NCI-H345 treated with DMSO at 0.1 percent for 48 hours (cell line): ENCODE results near the gene ITGA3.

Experiments
- DNase-seq: peaks from one replicate; lab custom pipeline; 2025; ENCODE audit not compliant: unreplicated experiment; lab: John Stamatoyannopoulos, UW

ITGA3 gene

DNA sequence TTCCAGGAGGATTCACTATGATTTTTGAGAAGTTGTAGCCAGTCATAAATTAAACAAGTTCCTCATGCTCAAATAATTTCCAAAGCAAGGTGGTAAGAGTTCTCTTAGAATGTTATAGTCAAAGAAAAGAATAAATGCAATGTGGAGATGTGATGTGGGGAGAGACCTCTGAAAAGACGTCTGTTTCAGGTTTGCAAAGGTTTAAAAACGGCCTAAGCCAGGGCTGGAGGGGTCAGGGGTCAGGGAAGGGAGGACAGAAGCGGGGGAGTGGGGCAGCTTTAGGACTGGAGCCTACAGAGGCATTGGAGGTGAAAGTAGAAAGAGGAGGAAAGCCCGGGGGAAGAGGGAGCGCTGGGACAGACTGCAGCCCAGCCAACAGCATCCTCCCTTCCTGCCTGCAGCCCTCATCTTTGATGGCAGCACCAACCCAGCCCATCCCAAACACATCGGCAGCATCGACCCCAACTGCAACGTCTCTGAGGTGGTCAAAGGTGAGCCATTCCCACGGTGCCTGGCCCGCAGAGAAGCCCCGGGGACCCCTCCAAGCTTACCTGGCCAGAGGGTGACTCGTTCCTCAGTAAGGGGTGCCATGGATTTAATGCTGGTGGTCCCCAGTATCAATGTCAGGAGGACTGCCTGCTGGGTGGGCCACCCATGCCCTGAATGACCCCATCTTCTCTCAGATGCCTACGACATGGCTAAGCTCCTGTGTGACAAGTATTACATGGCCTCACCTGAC lies 50.7 kb downstream of the ITGA3 start:
- no peak for DNase-seq

DNA sequence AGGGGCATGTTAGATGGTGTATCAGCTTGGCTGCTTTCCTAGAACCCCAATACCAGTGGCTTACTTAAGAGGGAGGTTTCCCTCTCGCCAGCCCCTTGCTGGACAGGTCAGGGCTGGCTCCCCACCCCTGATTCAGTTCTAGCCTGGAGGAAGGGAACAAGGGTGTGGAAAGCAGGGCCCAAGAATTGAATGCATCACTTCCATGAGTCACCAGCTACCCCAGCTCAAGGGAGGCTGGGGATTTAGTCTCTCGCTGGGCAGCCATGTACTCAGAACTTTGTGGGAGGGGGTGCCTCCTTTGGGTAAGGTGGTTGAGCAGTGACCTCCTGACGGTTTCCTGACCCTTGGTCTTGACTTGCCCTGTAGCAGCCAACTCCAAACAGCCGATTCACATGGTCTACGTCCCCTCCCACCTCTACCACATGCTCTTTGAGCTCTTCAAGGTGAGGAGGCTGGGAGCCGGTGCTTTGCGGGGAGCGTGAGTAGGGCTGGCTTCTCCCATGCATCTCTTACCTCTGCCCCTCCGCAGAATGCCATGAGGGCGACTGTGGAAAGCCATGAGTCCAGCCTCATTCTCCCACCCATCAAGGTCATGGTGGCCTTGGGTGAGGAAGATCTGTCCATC lies 52.0 kb downstream of the ITGA3 start:
- DNase-seq, result no peak

DNA sequence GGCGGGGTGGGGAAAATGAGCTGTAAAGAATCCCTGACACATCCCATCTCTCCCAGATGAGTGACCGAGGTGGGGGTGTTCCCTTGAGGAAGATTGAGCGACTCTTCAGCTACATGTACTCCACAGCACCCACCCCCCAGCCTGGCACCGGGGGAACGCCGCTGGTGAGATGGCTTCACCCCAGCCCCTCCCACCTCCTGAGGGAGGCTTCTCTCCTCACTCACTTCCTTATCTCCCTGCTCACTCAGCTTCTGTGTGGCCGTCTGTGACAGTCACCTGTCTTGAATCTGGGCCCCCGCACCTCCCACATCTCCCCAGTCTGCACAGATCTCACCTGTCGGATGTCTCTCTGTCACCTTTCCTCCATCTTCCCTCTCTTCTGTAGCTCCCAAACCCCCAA lies 52.6 kb downstream of the ITGA3 start:
- no peak for DNase-seq

DNA sequence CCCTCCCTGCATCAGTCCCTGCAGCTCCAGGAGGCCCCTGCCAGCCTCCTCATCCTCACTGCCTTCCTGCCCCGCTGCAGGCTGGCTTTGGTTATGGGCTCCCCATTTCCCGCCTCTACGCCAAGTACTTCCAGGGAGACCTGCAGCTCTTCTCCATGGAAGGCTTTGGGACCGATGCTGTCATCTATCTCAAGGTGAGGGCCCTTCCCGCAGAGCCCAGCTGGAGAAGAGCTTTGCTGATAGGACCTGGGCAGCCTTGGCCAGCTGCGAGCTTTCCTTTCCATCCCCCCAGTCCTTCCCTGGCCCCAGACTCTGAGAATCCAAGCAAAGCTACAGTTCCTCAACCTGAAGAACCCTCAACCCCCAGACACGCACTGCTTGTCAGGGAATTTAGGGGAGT lies 53.3 kb downstream of the ITGA3 start:
- no peak for DNase-seq

DNA sequence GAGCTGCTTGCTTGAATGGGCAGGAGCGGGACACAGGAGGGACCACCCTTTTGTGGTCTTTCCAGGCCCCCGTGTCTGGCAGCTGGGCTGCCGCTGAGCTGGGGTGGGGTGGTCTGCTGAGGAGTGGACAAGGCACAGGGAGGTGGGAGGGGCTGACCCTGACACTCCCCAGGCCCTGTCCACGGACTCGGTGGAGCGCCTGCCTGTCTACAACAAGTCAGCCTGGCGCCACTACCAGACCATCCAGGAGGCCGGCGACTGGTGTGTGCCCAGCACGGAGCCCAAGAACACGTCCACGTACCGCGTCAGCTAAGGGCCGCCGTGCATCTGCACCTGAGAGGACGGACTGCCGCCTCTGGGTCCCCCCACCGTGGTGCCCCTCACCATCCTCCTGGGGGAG lies 53.9 kb downstream of the ITGA3 start:
- no peak for DNase-seq

DNA sequence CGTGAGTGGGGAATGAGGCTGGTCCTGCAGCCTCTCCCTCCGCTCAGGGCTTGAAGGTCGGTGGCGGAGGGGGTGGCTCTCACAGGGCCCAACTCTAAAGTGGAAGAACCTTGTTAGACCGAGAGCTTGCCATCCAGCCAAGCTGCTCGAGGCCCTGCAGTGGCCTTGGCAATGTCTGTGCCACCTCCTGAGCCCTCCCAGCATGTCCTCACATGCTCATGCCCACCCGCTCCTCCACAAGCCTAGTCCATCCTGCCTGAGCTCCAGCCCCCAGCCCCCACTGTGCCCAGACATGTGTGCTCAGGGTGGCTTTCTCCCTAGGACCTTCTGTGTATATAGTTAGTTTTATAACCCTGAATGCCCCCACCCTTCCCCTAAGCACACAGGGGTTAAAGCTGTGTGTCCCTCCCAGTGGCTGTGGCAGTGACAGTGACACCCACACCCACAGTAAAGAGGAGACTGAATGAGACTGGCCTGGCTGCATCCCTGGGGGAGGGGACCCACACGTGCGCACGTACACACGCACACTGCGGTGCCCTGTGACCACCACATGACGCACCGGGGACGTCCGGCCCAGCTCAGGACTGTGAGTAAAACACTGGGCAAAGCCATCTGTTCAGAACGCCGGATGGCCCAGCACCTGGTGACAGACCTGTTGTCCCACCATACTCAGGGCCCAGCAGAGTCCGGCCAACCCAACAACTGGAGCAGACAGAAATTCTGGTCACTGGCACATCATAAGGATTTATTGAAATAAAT lies 54.9 kb downstream of the ITGA3 start:
- DNase-seq, result no peak

DNA sequence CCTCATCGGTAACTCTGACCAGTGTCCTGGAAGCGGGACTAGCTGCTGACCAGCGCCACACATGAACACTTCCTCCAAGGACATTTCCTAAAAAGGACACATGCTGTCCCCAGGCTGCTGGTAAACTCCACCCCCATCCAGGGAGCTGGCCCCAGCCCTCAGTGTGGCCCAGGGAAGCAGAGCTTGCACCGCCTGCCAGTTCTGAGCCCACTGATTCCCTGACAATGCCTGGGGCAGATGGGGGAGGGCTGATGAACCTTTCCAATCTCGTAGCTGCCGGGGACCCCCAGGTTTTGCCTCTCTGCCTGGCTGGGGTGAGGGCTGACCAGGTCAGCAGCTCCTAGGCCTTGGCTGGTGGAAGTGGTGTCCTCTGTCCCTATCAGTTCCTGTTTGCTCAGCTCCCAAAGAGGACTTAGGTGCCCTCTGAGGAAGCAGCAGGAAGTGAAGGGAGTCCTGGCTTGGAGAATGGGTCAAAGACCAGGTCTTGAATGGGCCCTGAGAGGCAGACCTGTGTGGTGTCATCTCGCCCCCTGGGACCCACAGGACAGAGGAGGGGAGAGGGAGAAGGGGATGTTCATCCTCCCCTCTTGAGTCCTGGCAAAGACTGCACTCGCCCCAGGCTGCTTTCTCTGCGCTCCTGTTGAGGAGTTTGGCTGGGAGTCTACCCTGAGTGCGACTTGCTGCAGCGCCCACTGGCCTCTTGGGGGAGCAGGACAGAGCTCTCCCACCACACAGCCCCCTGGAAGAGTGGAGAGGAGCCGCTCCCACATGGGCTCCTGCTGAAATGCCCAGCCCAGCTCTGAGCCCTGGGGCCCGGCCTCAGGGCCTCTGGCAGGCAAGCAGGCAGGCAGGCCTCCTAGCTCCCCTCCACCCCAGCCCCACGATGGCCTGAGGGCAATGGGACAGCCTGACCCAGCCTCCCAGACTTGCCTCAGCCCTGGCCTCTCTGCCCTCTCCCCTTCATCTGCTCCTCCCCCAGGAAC lies 56.1 kb downstream of the ITGA3 start:
- DNase-seq, result no peak

DNA sequence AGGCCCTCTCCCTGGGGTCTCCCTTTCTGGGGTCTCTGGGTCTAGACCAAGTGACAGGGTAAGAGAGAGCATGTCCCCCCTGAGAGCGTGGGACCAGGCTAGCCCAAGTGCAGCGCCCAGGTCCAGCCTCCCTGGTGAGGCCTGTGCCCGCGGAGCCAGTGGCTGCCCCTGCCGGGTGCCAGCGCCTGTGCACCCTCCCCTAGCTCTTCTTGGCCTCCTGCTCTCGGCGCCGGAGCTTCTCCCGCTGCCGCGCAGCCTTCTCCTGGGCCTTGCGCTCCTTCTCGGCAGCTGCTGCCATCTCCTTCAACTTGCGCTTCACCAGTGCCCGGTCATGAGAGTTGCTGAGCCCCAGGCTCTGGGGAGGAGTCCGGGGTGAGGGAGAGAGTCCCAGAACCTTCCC lies 56.8 kb downstream of the ITGA3 start:
- DNase-seq, result no peak

DNA sequence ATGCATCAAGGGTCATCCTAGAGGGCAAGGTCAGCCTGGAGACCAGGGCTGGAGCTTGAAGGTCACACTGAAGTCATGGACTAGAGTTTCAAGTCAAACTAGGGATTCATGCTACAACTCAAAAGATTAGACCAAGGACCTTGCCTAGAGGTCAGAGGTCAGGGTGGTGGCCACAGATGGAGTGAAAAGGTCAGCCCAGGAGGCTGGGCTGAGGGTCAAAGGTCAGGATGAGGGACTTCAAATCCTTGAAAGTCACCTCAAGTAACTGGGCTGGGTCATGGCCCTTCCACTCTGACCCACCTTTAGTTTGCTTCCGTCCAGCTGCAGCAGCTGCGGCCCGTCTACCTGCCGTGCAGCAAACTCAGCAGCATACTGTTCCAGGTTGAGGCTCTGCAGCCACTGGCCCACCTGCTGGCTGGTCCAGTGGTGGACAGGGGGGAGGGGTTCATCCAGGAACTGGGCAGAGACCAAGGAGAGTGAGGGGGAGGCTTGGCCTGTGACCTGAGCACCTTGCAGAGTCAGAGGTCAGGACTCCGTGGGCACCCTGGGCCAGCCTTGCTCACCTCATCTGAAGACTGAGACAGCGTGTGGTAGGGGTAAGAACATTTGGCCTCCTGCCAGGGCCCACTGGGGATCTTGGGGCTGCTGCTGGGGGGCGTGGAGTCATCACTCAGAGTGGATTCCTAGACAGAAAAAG lies 57.9 kb downstream of the ITGA3 start:
- DNase-seq, result no peak

DNA sequence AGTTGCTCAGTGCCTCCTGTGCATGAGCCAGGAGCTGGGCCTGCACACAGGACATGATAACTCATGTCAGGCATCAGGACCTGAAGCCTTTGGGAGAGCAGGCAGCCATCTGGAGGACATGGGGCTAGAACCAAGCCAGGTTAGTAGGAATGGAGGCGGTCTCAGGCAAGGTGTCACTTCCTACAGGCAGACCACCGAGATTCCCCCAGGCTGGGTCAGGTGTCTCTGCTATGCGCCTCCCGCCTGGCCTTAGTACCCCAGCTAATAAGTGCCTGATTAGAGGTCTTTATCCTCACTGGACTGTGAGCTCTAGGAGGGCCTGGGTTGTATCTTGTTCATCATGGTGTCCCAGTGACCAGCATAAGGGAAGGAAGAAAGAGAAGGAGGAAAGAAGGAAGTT lies 58.5 kb downstream of the ITGA3 start:
- DNase-seq, result no peak

DNA sequence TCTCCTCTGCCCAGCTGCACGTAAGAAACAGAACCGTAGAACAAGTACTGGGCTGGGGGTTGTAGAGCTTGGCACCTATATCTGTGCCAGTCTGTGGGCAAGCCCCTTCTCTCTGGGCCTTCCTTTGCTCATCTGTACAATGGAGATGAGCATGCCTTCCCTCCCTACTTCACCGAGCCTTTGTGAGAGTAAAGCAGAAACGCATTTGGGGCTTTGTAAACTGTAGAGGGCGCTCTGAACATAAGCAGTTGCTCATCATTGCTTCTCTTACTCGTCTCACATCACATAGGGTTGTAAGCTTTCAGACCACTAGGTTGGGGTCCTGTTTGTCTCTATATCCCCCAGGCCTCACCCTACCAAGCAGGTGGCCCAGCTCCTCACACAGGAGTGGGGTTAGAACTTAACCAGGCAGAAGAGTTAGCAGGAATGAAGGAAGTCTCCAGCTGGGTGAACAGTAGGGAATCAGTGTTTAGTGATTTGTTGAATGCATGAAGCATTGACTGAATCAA lies 59.0 kb downstream of the ITGA3 start:
- no peak for DNase-seq

DNA sequence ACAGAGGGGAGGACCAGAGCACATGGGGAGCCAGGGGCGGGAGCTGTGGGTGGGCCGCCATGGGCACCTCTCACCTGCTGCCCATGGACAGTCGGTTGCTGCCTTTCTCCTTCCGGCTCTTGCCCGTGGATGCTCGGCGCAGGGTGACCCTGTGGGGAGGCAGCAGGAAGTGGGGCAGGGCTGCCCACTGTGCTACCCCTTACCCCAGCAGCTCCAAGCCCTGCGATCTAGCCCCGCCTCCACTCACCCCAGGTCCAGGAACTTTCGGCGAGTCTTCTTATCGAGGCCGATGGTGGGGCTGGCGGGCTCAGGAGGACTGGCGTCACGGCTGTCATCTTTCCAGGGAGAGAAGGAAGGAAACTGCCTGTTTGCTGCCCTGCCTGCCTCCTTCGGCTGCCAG lies 59.8 kb downstream of the ITGA3 start:
- no peak for DNase-seq

DNA sequence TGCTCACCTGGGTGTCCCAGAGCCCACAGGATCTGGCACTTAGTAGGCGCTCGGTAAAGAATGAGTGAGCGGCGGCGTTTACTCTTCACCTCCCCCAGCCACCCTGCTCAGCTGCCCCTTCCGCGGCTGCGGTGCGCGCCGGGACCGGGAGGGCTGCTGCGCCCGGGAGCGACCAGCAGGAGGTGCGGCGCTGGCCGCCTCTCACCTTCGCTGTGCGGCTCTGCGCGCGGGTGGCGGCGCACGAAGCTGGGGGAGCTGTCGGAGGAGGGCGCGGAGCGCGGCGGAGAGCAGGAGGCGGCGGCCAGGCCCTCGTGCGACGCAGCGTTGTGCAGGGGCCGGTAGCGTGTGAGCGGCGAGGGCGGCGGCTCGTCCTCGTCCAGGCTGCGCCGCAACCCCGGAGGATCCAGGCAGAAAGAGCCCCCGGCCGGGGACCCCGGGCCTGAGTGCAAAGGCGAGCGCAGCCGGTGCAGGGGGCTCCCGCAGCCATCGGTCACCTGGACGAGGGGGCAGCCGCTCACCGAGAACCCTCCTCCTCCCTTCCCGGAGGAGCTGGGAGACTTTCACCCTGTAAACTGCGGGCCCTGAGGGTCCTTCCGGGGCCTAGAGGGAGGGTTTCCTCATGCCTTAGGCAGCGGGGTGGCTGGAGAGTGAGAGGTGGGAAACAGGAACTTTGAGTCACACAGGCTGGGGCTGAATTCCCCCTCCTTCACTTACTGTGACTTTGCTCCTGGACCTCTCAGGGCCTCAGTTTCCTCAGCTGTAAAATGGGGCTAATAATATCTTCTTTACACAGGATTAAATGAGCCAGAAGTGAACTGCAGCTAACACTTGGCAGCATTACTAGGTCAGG lies 61.5 kb downstream of the ITGA3 start:
- DNase-seq, result no peak

DNA sequence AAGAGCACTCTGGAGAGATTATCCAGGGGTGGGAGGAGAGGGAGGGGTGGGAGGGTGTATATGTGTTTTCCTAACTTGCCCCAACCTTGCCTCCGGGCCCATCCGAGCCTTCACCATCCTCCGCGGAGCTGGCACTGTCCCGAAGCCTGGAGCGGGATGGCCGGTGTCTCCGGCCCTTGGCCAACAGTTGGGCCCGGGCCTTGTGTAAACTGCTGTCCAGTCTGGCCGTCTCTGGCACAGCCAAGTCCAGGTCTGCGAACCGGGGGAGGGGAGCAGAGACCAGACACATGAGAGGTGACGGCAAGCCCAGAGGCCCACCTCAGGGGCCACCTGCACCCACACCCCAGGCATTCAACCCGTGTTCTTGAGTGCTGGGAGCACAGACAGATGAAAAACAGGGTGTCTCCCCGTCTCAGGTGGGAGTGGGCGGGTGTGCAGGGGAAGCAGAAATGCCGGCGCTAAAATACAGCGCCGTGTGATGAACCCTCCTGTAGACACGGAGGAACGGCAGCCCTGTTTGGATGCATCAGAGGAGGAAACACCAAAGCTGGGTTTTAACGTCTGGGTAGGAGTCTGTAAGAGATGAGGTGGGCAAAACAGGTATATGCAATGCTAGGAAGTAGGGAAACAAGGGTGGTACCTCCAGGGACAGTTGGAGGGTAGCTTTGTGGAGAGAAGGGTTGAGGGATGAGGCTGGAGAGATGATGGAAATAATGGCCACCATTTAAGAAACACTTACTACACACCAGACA lies 62.3 kb downstream of the ITGA3 start:
- no peak for DNase-seq

DNA sequence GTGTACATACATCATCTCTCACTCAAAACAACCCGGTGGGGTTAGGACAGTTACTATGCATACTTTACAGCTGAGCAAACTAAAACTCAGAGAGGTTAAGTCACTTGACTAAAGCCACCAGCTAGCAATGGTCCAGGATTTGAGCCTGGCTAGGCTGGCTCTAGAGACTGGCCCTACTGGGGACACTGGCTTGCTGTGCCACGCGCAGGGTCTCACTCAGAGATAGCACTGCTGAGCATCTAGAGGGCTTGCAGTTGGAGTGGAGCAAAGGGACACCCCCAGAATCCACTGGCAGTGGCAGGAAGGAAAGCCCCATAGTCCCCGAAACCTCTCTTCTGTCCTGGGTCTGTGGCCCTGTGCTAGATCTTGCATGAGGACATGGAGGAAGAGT lies 62.9 kb downstream of the ITGA3 start:
- DNase-seq, result no peak

DNA sequence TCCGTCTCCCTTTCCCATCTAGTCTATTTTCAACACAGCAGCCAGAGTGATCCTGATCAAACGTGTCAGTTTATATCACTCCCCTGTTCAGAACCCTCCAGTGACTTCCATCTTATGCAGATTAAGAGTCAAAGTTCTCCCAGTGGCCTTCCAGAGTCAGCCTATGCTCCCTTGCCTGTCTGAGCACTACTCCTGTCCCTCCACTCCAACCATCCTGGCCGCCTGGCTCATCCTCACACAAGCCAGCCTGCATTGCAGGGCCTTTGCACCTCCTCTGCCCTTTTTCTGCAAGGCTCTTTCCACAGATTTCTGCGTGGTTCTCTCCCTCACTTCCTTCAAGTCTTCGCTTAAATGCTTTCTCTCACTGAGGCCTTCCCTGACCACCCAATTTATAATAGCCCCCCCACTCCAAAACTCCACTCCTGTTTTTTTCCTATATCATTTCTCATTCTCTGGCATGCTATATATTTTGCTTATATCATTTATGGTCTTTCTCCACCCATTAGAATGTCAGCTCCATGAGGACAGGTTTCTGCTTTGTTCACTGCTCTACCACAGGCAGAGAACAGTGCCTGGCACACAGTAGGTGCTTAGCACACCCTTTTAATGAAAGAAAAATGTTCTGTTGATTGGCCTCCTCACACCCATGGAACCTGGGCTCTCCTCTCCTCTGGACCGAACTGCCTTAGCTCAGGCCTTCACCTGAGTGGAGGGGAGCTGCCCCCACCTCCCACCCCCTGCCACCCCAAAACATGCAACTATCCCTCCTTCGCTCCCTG lies 64.8 kb downstream of the ITGA3 start:
- no peak for DNase-seq

DNA sequence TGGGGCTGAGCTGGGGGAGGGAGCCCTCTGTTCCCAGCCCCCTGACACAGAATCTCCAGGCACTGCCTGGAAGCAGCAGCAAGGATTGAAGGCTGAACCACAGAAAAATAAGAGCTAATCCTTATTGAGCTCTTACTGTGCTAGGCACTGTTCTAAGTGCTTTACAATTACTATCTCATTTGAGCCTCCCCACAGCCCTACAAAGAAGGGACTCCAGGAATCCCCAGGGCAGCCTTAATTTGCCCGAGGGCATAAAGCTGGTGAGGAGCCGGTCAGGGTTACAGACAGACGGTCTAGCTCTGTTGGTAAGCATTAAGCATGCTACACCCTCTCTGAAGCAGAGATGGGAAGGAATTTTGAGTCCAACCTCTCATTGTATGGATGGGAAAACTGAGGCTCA lies 67.0 kb downstream of the ITGA3 start:
- no peak for DNase-seq
